Sigmoid colon (tissue), 7 donors: ENCODE data around the gene KCNIP1. TPM values are rescaled to one million over a fixed set of nuclear protein-coding genes. Genes with fewer than 3 reads are reported as not detected.

Experiments used
- DNase-seq: peaks from one replicate; pipeline ENCODE4 v3.0.0-alpha.2; 2019
- H3K27ac ChIP-seq, 4 donors: fragments of 200-600 bp; sonication (generic); one replicate each; pipeline ENCODE4 v1.5.1; 2016 to 2019; ENCODE audit warnings: mild to moderate bottlenecking in 1 of 4
- H3K27me3 ChIP-seq, 3 donors: fragments of 200-600 bp; sonication (generic); one replicate each; pipeline ENCODE4 v1.5.1; 2019; ENCODE audit warnings: mild to moderate bottlenecking in 1 of 3
- H3K36me3 ChIP-seq, 4 donors: fragments of 200-600 bp; sonication (generic); one replicate each; pipeline ENCODE4 v1.5.1; 2016 to 2019
- H3K4me1 ChIP-seq, 4 donors: fragments of 200-600 bp; sonication (generic); one replicate each; pipeline ENCODE4 v1.5.1; 2017 to 2019
- H3K4me3 ChIP-seq, 4 donors: fragments of 200-600 bp; sonication (generic); one replicate each; pipeline ENCODE4 v1.5.1; 2017 to 2019; ENCODE audit warnings: mild to moderate bottlenecking in 2 of 4, moderate library complexity in 1 of 4
- H3K9me3 ChIP-seq, 4 donors: fragments of 200-600 bp in 3 of 4; sonication (generic) in 3 of 4; one replicate each; pipeline versions ENCODE4 v1.5.1 to v1.6.1; 2013 to 2019
- CTCF ChIP-seq, 4 experiments: fragments of 450-650 bp in 3 of 4; fragments of 200-600 bp in 1 of 4; IDR thresholded peaks; one replicate each; pipeline ENCODE4 v1.5.1; 2016 to 2019; ENCODE audit warnings: antibody characterized with exemption in 4 of 4, mild to moderate bottlenecking in 3 of 4, moderate library complexity in 2 of 4
- EP300 ChIP-seq, 4 donors: sonication (generic); formaldehyde crosslinking; IDR thresholded peaks; one replicate each; pipeline ENCODE4 v1.6.1; 2017; ENCODE audit warnings: antibody characterized with exemption in 4 of 4
- POLR2A ChIP-seq, 2 donors: fragments of 450-650 bp; IDR thresholded peaks; one replicate each; pipeline ENCODE4 v1.6.1; 2016; ENCODE audit warnings: antibody characterized with exemption in 2 of 2, mild to moderate bottlenecking in 2 of 2, moderate library complexity in 2 of 2
- POLR2AphosphoS5 ChIP-seq, 4 donors: sonication (generic); formaldehyde crosslinking; IDR thresholded peaks; one replicate each; pipeline ENCODE4 v1.6.1; 2017; ENCODE audit warnings: antibody characterized with exemption in 4 of 4
- WGBS, 2 donors: extraction: QIAGEN DNeasy Blood & Tissue Kit; methylation state at CpG; one replicate each; pipeline ENCODE4 v1.1.7; 2013; 5-methylcytosine and 5-hydroxymethylcytosine counted together
- intact Hi-C: fragments of 100-400 bp; cut with DNase I; formaldehyde crosslinking; loops from one replicate; pipeline ENCODE4 v1.15.1; 2023
- polyA plus RNA-seq, 3 donors: library from polyadenylated mRNA; stranded (reverse); fragments of 200-250 nt; gene quantifications; one replicate each; pipeline ENCODE4 v1.2.3, GENCODE V29; 2013
- total RNA-seq, 4 donors: library from RNA; depleted of rRNA; stranded (reverse); fragments of >200 nt; gene quantifications; one replicate each; pipeline ENCODE4 v1.1.0, GENCODE V29; 2016
- donor health status: healthy with polysubstance abuse.
- donor health status: Bipolar disorder and iron deficiency.
- donor health status: healthy.

The KCNIP1 gene
- total RNA-seq = 1 to 10 TPM in 3 of 4 donors, under 1 TPM in 1; 0.49 to 2.8 (median 1.3) TPM
- under 1 TPM in 1 of 3 donors, not detected in 2; 0.28 TPM for polyA plus RNA-seq

- H3K4me1 ChIP-seq = peaks cover 0 to 10% (median 8%) of the 10 kb centered on the region in 4 donors
- H3K27ac ChIP-seq = no peak within 1 kb of the TSS
- intact Hi-C loops = no loop called here
- no peaks in the 10 kb centered on the region for H3K36me3 ChIP-seq
- 4 to 14% methylated on average over 65 of the region's 65 CpGs for WGBS, 2 donors
- peaks cover 6 to 40% (median 16%) of the 10 kb centered on the region in 3 donors for H3K27me3 ChIP-seq
- peak within 1 kb of the TSS in 3 of 4 donors; percentile 31 to 44 (median 41) for H3K4me3 ChIP-seq
- TF ChIP-seq POLR2AphosphoS5 (IDR thresholded peaks at IDR 0.05) (no peak), EP300 (IDR thresholded peaks at IDR 0.05) (no peak), CTCF (IDR thresholded peaks at IDR 0.05) (no peak), POLR2A (IDR thresholded peaks at IDR 0.05) (no peak)
- DNase-seq = no peak
- peaks cover 0 to 3% (median 0%) of the 10 kb centered on the region in 4 donors for H3K9me3 ChIP-seq
Measured at GRCh38 chr5:170503990-170504596, at the start of gene KCNIP1. KCNIP1 (plus strand) TSS chr5:170504020.

- H3K27me3 ChIP-seq = no peaks in the 10 kb centered on the region
- WGBS, 2 donors = 83 to 86% methylated on average over 1 of the region's 1 CpG
- no peaks in the 10 kb centered on the region for H3K36me3 ChIP-seq
- no peak for TF ChIP-seq EP300 (IDR thresholded peaks at IDR 0.05)
- TF ChIP-seq POLR2A (IDR thresholded peaks at IDR 0.05) = no peak
- TF ChIP-seq CTCF (IDR thresholded peaks at IDR 0.05) = no peak
- DNase-seq = no peak
- no peak overlapping the region for H3K27ac ChIP-seq
- intact Hi-C loops = no loop called here
- H3K4me3 ChIP-seq = no peak overlapping the region
- H3K4me1 ChIP-seq = no peaks in the 10 kb centered on the region
- H3K9me3 ChIP-seq = no peaks in the 10 kb centered on the region
Measured at GRCh38 chr5:170463426-170463825, 40.4 kb upstream of the KCNIP1 start.

GRCh38 chr5:170464280-170465127 lies 39.3 kb upstream of the KCNIP1 start:
- H3K4me3 ChIP-seq = no peak overlapping the region
- no peak for DNase-seq
- no peaks in the 10 kb centered on the region for H3K4me1 ChIP-seq
- intact Hi-C loops = no loop called here
- TF ChIP-seq POLR2A (IDR thresholded peaks at IDR 0.05) (no peak), CTCF (IDR thresholded peaks at IDR 0.05) (no peak), EP300 (IDR thresholded peaks at IDR 0.05) (no peak), POLR2AphosphoS5 (IDR thresholded peaks at IDR 0.05) (no peak)
- no peaks in the 10 kb centered on the region for H3K27me3 ChIP-seq
- no peaks in the 10 kb centered on the region for H3K36me3 ChIP-seq
- no peaks in the 10 kb centered on the region for H3K9me3 ChIP-seq
- 59 to 76% methylated on average over 10 of the region's 10 CpGs for WGBS, 2 donors
- no peak overlapping the region for H3K27ac ChIP-seq

GRCh38 chr5:170466553-170466952 lies 37.3 kb upstream of the KCNIP1 start:
- no peaks in the 10 kb centered on the region for H3K36me3 ChIP-seq
- H3K9me3 ChIP-seq = no peaks in the 10 kb centered on the region
- WGBS, 2 donors = 90 to 91% methylated on average over 3 of the region's 3 CpGs
- H3K4me1 ChIP-seq = no peaks in the 10 kb centered on the region
- H3K4me3 ChIP-seq = no peak overlapping the region
- no peak for TF ChIP-seq CTCF (IDR thresholded peaks at IDR 0.05)
- no peak for TF ChIP-seq POLR2AphosphoS5 (IDR thresholded peaks at IDR 0.05)
- no peak for TF ChIP-seq POLR2A (IDR thresholded peaks at IDR 0.05)
- no peak for TF ChIP-seq EP300 (IDR thresholded peaks at IDR 0.05)
- H3K27ac ChIP-seq = no peak overlapping the region
- no peaks in the 10 kb centered on the region for H3K27me3 ChIP-seq
- no peak for DNase-seq
- intact Hi-C loops = no loop called here
